ENCODE data around the gene PIM1.
"Not testable (repeated sequence)": the region's sequence is repeated elsewhere in the genome, so short reads cannot be mapped to it uniquely, and the experiment has no call there.

PIM1 gene

GRCh38 chr6:37194886-37195285 is 24.9 kb downstream of the PIM1 start:
- DNase-seq: not testable (repeated sequence)

GRCh38 chr6:37196451-37196850 is 26.5 kb downstream of the PIM1 start:
- not testable (repeated sequence) for DNase-seq

- DNase-seq: no peak
Observed at GRCh38 chr6:37200085-37200484, 30.1 kb downstream of the PIM1 start.

GRCh38 chr6:37201726-37202125 is 31.8 kb downstream of the PIM1 start:
- no peak for DNase-seq

- no peak for DNase-seq
Observed at GRCh38 chr6:37202788-37203491, 33.0 kb downstream of the PIM1 start.

GRCh38 chr6:37204014-37204751 is 34.2 kb downstream of the PIM1 start:
- peak; percentile 30 for DNase-seq

GRCh38 chr6:37205175-37205996 is 35.4 kb downstream of the PIM1 start:
- DNase-seq: no peak

- DNase-seq: no peak
Observed at GRCh38 chr6:37205997-37206340, 36.0 kb downstream of the PIM1 start.

GRCh38 chr6:37206622-37207021 is 36.7 kb downstream of the PIM1 start:
- DNase-seq: no peak

- peak; percentile 50 for DNase-seq
Observed at GRCh38 chr6:37207903-37208456, 38.0 kb downstream of the PIM1 start.

GRCh38 chr6:37208793-37209192 is 38.8 kb downstream of the PIM1 start:
- DNase-seq: no peak

GRCh38 chr6:37209461-37210205 is 39.7 kb downstream of the PIM1 start:
- DNase-seq: no peak

GRCh38 chr6:37210313-37210968 is 40.5 kb downstream of the PIM1 start:
- peak; percentile 63 for DNase-seq

GRCh38 chr6:37212268-37212667 is 42.3 kb downstream of the PIM1 start:
- DNase-seq: no peak

GRCh38 chr6:37218061-37218460 is 48.1 kb downstream of the PIM1 start:
- DNase-seq: no peak

GRCh38 chr6:37218511-37218910 is 48.6 kb downstream of the PIM1 start:
- DNase-seq: no peak

GRCh38 chr6:37221585-37222124 is 51.7 kb downstream of the PIM1 start:
- no peak for DNase-seq

GRCh38 chr6:37222125-37222967 is 52.4 kb downstream of the PIM1 start:
- peak; percentile 79 for DNase-seq

GRCh38 chr6:37222992-37223391 is 53.0 kb downstream of the PIM1 start:
- DNase-seq: no peak
